Epithelial cell of esophagus (primary cell): ENCODE measurements around the gene ANO6.

Experiments used
- DNase-seq: peaks from one replicate; pipeline ENCODE4 v3.0.0; 2010; ENCODE audit warnings: low read depth
- H3K4me3 ChIP-seq: 2 replicates; pipeline ENCODE4 v1.5.1; 2011; ENCODE audit warnings: mild to moderate bottlenecking, low read length, control low read depth
- TF ChIP-seq, protein P1 (sequence below): IDR thresholded peaks from 2 replicates; pipeline ENCODE4 v1.5.1; 2011; ENCODE audit warnings: low read depth, mild to moderate bottlenecking, low read length, control low read depth, inconsistent platforms; ENCODE audit not compliant: insufficient read depth; ENCODE audit errors: missing control alignments

ANO6 gene

DNA sequence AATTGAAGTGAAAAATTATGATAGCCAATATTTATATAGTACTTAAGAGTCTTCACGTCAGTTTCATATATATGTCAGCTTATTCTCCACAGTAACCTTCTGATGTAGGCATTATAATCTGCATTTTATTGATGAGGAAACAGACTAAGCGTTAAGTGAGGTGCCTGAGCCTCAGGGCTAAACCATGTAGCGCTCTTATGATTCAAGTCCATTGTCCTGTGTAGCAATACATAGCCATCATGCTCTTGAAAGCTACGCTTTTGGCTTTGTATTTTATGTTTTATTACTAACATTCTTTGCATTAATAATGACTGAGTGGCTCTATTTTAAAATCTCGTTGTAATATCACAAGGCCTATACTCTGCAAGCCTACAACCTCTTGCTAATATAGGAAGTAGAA is 79.0 kb downstream of the ANO6 start:
- TF ChIP-seq, protein P1, sequence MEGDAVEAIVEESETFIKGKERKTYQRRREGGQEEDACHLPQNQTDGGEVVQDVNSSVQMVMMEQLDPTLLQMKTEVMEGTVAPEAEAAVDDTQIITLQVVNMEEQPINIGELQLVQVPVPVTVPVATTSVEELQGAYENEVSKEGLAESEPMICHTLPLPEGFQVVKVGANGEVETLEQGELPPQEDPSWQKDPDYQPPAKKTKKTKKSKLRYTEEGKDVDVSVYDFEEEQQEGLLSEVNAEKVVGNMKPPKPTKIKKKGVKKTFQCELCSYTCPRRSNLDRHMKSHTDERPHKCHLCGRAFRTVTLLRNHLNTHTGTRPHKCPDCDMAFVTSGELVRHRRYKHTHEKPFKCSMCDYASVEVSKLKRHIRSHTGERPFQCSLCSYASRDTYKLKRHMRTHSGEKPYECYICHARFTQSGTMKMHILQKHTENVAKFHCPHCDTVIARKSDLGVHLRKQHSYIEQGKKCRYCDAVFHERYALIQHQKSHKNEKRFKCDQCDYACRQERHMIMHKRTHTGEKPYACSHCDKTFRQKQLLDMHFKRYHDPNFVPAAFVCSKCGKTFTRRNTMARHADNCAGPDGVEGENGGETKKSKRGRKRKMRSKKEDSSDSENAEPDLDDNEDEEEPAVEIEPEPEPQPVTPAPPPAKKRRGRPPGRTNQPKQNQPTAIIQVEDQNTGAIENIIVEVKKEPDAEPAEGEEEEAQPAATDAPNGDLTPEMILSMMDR, result no peak
- H3K4me3 ChIP-seq, result no peak overlapping the region
- DNase-seq, result peak; percentile 35

DNA sequence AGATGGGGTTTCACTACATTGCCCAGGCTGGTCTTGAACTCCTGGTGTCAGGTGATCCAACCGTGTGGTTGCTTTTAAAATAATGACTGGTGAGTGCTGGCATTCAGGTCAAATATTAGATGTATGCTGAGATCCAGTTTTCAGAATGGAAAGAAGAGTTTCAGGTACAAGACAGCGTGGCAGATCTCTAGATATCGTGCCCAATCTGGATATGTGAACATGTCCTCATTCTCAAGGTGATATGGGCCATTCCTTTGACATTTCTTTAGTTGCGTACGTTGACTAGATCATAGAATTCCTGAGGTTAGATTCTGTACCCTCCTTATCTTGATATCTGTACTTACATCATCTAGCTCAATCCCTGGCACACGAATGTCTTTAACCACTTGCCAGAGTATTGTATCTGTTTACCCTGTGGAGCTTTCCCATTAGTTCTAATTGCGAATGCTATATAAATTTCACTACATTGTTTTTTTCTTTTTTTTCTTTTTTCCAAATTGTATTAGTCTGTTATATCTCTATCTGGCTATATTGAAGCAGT is 80.2 kb downstream of the ANO6 start:
- H3K4me3 ChIP-seq, result no peak overlapping the region
- DNase-seq, result no peak
- TF ChIP-seq, protein P1, result no peak

GRCh38 chr12:45298047-45298446 is 82.2 kb downstream of the ANO6 start:
- DNase-seq, result no peak
- H3K4me3 ChIP-seq, result no peak overlapping the region
- TF ChIP-seq, protein P1, result no peak

DNA sequence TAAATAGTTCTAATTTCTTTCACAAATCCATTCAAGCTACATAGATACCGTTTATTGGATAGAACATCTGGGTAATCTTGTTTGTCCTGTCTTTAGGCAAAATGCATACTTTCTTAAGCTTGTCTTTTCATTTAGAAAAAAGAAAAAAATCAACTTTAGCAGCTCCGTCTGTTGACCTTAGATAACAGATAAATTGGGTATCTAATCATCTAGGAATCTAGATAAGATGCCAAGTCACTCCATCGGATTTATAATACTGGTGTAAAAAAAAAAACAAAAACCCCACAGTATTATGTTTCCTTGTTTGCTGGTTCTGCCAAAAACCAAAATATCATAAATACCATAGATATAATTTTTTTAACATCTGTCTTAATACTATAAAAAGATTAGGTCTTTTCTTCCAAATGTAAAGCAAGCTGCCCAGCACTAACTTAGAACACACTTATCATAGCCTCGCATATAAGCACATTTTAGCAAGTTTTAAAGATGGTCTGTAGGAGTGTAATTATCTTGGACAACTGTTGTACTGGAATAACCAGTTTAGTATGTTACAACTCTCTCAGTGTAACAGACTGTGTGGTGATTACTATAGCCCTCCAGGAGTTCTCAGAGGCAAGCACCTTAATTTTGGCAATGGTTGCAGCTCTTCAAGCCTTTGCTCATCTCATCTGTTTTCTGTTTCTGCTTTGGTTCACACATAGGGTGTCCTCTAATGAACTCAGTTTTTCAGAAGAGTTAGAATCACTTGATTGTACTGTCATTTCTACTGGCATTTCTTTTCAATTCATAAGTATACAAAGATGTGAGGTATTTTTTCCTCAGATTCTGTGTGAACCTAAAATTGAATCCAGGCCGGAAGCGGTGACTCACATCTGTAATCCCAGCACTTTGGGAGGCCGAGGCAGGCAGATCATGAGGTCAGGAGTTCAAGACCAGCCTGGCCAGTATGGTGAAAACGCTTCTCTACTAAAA is 83.1 kb downstream of the ANO6 start:
- TF ChIP-seq, protein P1, result no peak
- DNase-seq, result peak; percentile 83
- no peak overlapping the region for H3K4me3 ChIP-seq

- H3K4me3 ChIP-seq, result no peak overlapping the region
- TF ChIP-seq, protein P1, result no peak
- peak; percentile 54 for DNase-seq
Measured at GRCh38 chr12:45302621-45303369, 86.9 kb downstream of the ANO6 start.

DNA sequence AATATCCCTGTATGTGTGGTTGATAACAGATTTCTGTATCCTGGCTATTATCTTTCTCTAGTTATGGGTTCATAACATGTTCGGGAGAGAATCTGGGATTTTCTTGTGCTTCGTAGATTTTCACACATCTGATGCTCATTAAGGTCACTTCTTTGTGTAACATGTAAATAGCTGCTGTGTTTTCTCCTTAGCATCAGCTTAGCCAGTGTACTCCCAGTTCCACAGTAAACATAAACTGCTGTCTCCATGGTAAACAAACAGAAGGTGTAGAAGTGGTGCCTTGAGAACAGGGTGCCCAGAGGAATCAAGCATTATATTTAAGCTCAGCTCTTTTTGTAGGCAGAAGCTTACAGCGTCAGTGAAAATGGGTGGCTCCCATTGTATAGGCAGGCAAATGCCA is 88.0 kb downstream of the ANO6 start:
- TF ChIP-seq, protein P1, result no peak

More for the DNA sequence above, 88.0 kb downstream of the ANO6 start:
- no peak overlapping the region for H3K4me3 ChIP-seq
- no peak for DNase-seq
